GM21825 (cell line): ENCODE measurements around the gene CCDC175.
A peak's percentile ranks its signal among the peaks of the same experiment; 100 is the strongest.

Experiments
- ATAC-seq: cut with Tn5 transposase; IDR thresholded peaks from one replicate; pipeline ENCODE4 v1.9.1; 2021; ENCODE audit warnings: mild to moderate bottlenecking, moderate library complexity; ENCODE audit not compliant: unreplicated experiment

The CCDC175 gene

DNA sequence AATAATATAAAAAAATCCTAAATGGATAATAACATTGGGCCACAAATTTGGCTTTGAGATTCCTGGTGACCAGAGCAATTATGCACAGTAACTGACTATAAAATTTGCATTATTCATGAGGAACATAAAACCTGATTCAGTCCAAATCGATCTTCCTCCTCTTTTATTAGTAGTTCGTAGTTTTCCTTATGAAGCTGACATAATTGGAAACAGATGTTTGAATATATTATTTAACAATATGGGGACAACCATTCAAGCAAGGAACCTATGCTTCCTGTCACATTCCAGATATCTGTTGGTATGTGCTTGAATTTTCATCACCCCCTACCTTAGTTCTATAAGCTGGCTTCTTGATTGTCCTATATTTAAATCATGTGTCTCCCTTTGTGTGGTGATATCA lies 34.9 kb downstream of the CCDC175 start:
- ATAC-seq, result no peak

DNA sequence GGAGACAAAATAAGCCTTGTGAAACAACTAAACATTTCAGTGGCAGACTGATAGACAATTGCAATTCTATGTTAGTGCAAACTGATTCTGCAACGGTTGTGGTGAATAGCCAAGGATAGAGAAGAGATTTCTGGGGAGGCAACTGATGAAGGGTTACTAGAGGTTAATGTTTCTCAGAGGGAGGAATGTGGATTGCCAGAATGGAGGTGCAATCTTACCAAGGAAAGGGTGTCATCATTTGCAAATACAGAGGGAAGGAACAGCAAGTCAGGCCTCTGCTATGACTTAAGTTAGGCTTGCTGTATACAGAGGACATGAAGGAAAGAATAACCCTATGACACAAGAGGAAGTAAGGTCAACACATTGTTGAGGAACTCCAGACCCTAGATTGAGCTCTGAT lies 35.8 kb downstream of the CCDC175 start:
- no peak for ATAC-seq

DNA sequence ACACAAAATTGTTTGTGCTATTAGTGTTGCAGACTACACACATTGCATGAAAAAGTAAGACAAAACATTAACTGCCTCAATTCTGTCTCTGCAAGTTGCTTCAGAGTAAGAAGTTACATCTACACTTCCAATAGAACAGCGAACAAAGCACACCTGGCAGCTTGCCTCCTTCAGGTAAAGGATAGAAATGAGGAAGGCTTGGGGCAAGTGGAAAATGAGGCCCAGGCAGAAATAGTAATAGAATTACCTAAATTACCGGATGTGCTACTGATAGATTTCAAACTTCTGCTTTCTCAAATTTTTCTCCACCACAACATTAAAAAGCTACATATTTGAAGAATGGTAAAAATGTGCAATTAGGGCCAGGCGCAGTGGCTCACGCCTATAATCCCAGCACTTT lies 37.7 kb downstream of the CCDC175 start:
- no peak for ATAC-seq

DNA sequence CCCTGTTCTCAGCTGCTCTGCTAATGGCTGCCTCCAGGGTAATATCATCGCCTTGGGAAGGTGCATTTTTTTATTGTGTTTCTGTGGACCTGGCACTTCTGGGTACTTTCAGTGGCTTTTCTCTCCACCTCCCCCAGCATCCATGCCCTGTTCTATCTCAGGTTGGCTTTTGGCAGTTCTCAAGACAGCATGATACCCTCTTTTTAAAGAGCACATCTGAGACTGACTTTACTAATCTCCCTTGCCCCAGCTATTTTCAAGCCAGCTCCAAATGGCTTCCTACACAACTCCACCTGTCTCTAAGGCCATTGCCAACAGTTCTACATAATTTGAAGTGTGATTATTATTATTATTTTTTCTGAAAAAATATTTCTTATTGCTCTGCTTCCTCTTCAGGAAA lies 39.1 kb downstream of the CCDC175 start:
- ATAC-seq, result no peak

DNA sequence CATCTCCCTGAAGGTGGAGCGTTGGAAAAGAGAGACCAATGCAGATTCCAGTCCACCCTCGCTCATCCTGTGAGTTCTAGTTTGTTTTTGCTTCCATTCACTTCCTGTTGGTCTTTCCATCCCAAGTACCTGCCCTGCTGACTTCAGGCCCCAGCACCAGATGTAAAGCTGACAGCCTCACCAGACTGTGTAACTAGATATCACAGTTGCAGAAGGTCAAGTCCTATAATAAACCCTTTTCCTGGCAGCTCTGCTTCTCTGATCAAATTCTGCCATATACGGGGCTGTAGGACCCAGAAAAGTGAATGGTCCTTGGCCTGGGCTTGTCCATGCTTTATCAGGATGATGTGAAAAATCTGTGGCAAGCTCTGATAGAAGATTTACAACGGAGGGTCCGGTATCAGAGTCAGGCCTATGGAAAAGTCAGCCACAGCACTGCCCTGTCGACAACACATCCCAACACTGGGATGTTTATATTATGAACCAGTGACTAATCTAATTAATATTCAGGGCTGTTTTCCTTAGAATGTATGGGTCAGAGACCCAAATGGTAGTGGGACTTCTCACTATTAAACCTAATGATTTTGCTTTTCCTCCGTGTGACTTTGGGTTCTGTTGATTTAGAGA lies 42.1 kb downstream of the CCDC175 start:
- no peak for ATAC-seq

GRCh38 chr14:59532419-59532818 lies 44.2 kb downstream of the CCDC175 start:
- ATAC-seq, result no peak

DNA sequence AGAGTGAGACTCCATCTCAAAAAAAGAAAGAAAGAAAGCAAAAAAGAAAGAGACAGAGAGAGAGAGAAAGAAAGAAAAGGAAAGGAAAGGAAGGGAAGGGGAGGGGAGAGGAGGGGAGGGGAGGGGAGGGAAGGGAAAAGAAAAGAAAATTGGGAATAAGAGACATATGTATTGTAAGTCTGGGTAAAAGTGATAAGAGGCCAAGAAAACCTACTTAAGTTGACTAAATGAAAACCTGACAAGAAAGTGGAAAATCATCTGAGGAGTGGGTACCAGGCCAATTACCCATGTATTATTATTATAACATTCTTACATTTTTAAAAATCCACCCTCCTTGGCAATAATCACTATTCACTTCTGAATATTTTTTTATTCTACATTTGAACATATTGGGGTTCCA lies 46.3 kb downstream of the CCDC175 start:
- no peak for ATAC-seq

GRCh38 chr14:59529189-59529588 lies 47.4 kb downstream of the CCDC175 start:
- ATAC-seq, result no peak

- no peak for ATAC-seq
Observed at GRCh38 chr14:59520224-59520623, 56.4 kb downstream of the CCDC175 start.

- ATAC-seq, result no peak
Observed at GRCh38 chr14:59511916-59512575, 64.6 kb downstream of the CCDC175 start.

- ATAC-seq, result no peak
Observed at GRCh38 chr14:59510966-59511365, 65.6 kb downstream of the CCDC175 start.

- ATAC-seq, result no peak
Observed at GRCh38 chr14:59510001-59510400, 66.6 kb downstream of the CCDC175 start.

DNA sequence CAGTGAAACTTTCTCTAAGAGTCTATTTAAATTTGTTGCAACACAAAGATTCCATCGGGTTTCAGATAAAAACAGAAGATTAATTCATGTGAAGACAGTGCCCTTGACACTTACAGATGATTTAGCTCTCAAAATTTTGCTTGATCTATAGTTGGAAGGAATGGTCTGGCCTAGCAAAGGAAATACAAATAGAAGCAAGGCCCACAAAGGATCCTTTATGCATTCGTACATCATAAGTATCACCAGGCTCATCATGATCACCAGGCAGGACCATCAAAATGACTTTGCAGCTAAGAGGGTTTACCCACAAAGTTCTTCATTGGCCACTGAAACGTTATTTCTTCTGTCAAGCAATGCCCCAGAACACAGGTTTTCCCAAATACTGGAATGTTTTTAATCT lies 67.5 kb downstream of the CCDC175 start:
- ATAC-seq, result no peak

- no peak for ATAC-seq
Observed at GRCh38 chr14:59507752-59508103, 68.9 kb downstream of the CCDC175 start.

DNA sequence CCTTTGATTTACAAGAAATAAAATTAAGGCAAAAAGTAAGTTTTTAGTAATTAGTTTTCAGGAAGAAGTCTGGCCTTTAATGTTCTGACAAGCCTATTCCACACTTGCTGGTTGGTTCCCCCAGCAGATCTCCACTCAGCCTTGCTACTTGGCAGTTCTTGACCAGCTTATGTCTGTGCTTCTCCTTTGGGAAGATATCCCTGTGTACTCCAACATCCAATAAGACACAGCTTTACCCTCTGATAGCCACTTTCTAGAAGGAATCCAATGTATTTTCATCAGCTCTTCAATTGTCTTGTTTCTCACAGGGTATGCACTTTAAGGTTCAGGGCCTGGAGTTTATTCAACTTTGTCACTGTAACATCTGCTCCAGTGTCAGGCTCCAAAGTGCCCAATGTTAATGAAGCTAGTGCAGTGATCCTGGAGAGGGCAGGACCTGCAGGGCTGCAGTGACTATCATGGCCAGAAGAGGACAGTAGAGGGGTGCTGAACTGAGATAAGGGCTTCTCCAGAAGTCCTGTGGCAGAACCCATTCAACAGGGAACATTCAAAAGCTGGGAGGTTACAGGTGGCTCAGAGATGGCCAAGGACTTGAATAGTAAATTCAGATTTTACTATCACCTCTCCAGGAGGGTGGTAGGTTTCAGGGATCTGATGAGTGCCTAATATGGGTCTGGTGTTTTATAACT lies 69.4 kb downstream of the CCDC175 start:
- peak; percentile 73 for ATAC-seq

DNA sequence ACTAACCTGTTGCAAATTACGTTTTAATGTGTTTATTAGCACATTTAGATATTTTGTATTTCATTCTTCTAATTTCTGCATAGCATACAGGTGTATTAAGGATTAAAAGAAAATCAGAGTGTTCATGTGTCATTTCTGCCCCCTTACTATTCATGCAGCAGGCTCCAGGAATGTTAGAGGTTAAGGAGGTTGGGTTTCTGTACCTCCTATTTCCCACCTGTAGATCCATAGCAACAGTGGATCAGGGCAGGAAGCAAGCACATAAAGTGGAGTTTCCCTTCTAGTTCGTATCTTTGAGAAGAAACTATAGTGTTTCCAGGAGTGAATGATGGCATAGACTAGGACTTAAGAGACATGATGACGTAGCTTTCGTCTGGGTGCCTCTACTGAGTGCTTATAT lies 73.4 kb downstream of the CCDC175 start:
- ATAC-seq, result no peak

DNA sequence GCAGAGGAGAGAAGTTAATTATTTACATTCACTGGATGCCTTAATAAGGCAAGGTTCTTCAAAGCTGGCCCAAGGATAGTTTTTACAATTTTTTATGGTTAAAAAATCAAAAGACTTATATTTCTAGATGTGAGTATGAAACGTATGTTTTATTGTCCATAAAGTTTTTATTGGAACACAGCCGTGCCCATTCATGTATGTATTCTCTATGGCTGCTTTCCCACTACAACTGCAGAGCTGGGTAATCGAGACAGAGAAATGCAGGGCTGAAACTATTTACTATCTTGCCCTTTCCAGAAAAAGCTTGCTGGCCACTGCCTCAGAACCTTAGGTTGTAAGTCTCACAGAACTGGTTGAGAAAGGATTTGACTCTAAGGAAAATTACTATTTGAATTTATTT lies 75.9 kb downstream of the CCDC175 start:
- ATAC-seq, result no peak

- no peak for ATAC-seq
Observed at GRCh38 chr14:59492384-59492783, 84.2 kb downstream of the CCDC175 start.

DNA sequence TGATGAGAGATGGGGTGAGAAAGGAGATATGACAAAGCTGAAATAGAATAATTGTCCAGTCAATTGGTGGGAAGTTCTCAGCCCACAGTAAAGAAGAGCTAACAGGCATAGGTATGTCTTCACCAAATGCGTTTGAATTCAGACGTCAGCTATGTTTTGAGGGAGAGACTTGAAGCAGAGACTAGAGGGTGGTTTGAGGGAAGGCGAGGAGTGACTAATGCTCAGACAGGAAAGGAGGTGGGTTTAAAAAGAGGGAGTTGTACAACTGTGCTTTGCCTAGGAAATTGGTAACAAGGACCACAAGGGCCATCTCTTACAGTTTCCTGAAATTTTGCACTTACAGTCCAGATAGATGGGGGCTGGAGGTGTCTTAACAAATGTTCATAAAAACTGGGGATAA lies 85.9 kb downstream of the CCDC175 start:
- no peak for ATAC-seq

DNA sequence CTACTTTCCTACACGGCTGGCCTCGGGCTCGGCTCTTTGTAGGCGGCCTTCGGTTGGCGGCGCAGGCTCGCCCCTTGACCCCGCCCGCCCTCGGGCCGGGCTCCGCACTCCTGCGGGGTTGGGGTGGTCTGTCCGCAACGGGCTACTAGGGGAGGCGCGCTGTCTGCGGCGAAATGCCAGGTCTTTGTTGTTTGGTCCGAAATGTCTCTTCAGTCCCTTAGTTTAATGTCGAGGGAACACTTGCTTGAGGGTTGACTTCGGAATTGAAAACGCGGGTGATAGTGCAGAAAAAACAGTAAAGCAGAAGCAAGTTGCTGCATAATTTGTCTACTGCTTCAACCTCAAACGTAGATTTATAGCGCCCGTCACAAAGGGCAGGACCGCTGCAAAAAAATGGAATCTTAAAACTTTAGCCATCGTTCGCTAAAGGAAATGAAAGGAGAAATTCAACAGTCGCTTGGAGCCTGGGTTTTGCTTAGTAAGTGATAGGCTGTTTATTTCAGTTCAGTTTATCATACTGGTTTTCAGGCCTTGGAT lies 91.9 kb downstream of the CCDC175 start:
- ATAC-seq, result peak; percentile 43

GRCh38 chr14:59483819-59484638 lies 92.6 kb downstream of the CCDC175 start, which contains the start of the genes JKAMP and L3HYPDH:
Gene JKAMP (plus strand): TSS chr14:59484517. CDS start chr14:59484590, 73 bp downstream.
Gene L3HYPDH (minus strand): TSS chr14:59484408. CDS start chr14:59484316, 92 bp downstream.
- ATAC-seq, result peak; percentile 84
